Measurements from ENCODE around the gene ENG.

Gene ENG

DNA sequence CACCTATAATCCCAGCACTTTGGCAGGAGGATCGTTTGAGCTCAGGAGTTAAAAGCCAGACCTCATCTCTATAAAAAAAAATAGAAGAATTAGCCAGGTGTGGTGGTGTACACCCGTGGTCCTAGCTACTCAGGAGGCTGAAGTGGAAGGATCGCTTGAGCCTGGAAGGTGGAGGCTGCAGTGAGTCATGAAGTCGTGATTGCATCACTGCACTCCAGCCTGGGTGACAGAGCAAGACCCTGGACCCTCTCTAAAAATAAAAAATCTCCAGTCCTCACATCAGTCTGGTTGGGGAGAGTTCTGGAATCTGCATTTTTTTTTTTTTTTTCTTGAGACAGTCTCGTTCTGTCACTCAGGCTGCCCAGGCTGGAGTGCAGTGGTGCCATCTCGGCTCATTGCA is 42.4 kb downstream of the ENG start:
- DNase-seq: no peak

DNA sequence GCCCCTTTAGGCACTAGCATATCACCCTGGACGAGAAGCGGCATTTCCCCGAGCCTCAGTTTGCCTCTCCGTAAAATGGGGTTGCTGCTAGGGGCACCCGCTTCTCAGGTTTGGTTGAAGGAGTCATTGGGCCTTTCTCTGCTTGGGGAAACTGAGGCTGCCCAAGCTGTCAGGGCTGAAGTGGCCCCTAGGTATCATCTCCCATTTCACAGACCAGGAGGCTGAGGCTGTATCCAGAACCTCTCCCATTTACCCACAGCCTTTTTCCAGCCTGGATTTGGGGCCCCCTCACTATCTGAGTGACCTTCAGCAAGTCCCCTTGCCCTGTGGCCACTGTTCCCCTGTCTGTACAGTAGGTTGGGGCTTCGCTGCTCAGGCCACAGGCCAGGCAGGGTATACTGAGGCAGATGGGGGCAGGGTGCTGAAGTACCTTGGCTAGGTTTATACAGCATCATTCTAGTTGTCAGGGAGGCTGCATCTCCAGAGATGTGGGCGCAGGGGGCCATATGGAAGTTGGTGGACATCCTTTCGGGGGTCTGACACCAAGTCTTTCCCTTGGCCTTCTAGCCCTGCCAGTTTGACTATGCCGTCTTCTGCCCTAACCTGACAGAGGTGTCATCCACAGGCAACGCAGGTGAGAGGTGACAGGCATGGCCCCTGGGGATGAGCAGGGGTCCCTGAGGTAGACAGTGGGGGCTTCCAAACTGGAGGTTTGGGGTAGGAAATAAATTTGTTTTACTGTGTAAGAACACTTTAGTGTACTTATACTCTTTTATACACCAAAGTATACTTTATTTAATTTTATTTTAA is 43.9 kb downstream of the ENG start:
- no peak for DNase-seq

DNA sequence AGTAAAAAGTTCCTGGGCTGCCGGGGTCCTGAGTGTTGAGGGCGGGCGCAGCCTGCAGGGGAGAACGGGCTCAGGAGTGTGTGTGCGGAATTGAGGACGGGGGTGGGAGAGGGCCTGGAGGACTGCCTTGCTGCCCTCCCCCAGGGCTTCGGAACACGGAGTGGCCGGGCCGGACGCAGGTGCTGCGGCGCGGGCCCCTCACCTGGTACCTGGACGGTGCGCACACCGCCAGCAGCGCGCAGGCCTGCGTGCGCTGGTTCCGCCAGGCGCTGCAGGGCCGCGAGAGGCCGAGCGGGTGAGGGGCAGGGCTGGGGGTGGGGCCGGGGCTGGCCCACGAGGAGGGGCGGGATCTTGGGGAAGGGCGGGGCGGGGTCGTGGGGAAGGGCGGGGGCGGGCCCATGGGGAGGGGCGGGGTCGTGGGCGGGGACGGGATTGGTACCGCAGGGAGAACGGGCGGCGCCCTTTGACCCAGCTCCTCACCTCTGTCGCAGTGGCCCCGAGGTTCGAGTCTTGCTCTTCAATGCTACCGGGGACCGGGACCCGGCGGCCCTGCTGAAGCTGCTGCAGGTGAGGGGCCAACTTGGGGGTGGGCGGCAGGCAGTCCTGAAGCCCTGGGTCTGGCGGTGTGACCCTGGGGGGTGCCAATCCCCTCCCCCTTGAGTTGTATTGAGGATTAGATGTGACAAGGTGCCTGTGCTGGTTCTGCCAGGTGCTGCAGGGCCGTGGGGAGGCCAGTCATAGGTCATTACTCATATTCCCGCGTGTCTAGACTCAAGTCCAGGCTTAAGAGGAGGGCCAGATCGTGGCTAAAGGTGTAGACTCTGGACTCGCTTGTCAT is 44.7 kb downstream of the ENG start:
- no peak for DNase-seq

DNA sequence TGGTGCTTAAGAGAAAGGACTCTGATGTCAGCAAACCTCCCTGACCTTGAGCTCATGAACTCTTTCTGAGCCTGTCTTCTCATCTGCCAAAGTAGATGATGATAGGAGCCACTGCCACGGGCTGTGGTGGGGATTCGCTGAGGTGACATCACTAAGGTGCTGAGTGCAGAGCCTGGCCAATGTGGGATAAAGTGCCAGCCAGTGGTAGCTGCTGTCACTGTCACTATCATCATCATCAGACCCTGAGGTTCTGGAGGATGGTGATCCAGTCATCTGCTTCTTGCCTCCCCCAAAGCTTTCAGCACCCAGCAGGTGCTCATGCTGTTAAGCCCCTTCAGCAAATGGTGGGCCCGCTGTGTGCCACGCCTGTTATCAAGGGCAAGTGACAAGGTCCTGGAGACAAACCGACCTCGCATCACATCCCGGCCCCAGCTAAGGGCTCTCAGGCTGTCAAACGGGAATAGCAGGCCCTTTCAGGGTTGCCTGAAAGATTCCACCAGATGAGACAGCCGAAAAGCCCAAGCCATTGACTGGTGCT is 45.4 kb downstream of the ENG start:
- no peak for DNase-seq

DNA sequence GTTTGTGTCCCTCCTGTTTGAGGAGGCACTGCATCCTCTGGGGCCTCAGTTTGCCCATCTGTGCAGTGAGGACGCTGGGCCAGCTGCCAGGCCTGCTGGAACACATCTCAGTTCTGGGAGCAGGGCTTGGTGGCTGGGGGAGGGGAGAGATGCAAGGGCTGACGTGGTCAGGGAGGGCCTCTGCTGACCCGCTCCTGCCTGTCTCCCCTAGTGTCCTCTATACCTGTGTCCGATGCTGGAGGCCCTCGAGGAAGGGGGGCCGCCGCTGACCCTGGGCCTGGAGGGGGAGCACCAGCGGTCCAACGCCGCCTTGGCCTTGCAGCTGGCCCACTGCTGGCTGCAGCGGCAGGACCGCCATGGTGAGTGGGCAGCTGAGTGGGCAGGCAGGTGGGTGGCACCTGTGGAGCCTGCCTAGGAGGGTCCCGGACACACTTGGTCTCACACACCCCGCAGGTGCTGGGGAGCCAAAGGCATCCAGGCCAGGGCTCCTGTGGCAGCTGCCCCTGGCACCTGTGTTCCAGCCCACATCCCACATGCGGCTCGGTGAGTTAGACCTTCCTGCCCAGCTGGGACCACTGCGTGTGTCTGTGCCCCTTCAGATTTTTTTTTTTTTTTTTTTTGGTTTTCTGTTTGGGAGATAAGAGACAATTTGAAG is 46.0 kb downstream of the ENG start:
- DNase-seq: no peak

DNA sequence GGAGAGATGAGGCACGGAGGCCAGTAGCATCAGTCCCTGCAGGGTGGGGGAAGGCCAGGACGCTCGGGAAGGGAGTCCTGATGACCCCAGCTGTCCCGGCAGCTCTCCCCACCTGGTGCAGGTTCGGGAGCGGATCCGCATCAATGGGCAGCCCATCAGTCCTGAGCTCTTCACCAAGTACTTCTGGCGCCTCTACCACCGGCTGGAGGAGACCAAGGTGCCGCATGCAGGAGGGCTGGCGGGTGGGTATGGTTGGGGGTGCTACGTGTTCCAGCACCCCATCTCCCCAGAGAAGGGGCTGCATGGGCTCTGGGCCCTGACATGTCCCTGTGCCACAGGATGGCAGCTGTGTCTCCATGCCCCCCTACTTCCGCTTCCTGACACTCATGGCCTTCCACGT is 47.6 kb downstream of the ENG start:
- no peak for DNase-seq

DNA sequence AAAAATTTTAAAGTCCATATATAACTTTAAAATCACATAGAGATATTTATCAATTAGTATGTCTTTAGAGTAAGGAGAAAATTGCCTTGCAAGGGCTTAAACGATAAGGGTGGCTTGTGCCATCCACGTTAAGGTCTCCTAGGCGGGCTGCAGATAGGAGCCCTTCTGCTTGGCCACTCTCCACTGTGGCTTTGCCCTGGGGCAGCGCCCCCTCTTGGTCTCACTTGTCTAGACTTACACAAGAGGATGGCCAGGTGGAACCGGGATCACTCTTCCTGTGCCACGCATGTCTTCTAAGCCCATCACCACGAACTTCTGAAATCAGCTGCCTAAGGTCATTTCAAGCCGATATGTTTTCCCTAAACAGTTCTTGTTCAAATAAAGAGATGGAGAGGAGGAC is 48.8 kb downstream of the ENG start:
- DNase-seq: no peak

DNA sequence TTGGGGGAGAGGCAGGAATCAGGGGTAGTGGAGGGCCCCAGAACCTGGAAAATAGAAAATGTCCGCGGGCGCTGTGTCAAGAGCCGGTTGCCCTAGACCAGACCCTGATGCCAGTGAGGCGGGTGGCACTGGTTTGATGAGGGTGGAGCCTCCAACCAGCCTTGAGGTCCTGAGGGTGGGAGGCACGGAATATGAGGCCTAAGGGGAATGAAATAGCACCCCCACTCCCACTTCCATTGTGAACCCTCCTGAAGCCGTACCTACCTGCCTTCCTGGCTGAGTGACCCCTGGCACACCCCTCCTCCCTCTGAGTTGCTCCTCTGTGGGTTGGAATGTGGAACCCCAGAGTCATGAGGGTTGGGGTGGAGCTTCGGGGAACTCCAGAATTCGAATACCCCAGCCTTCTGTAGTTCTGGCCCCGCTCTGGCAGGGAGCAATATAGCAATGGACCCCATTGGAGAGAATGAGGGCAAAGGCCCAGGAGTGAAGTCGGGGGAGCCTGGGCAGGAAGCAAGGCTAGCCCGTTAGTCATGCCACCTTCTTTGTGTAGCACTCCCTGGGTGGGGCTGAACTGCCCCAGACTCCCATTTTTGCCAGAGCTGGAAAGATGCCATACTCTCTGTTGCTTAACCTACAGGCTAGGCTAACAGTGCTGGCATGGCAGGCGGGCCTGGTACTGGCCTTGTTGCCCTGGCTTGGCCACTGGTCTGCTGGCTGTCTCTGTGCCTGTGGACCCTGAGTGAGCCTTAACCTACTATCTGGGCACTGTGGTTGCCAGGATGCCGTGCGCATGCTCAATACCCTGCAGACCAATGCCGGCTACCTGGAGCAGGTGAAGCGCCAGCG is 50.7 kb downstream of the ENG start:
- DNase-seq: no peak

DNA sequence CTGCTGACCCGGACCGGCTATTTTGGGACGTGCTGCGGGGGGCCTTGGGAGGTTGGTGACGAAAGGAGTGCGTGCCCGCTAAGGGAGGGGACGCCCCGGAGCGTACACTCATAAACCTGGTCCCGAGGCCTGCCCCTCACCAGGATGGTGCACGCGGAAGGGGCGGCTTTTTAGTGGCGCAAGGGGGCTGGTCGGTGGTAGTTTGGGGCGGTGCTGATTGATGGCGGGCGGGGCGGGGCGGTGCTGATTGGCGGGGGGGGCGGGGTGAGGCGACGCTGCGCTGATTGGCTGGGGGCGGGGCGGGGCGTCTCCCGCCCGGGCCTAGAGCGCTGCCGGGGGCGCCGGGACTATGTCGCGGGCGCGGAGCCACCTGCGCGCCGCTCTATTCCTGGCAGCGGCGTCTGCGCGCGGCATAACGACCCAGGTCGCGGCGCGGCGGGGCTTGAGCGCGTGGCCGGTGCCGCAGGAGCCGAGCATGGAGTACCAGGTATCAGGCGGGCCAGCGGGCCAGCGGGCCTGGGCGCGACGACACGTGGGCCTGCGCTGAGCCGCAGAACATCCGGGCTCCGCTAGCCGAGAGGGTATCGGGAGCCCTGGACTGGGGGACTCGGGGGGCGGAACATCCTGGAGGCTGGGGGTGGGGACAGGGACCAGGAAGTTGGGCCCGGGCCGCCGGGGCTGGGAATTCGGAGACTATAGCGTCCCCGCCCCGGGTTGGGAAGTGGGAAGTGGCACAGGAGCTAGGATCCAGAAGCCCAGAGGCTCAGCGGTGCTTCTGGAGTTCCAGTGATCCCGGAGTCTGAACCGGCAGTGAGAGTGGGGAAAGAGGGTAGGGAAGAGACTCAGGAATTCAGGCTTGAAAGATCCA is 51.6 kb downstream of the ENG start, which contains the start of gene FPGS:
Gene FPGS (plus strand): TSS at position 307 of the 868 bp plus-strand sequence. CDS start 43 bp downstream, at position 350.
- peak; percentile 48 for DNase-seq

DNA sequence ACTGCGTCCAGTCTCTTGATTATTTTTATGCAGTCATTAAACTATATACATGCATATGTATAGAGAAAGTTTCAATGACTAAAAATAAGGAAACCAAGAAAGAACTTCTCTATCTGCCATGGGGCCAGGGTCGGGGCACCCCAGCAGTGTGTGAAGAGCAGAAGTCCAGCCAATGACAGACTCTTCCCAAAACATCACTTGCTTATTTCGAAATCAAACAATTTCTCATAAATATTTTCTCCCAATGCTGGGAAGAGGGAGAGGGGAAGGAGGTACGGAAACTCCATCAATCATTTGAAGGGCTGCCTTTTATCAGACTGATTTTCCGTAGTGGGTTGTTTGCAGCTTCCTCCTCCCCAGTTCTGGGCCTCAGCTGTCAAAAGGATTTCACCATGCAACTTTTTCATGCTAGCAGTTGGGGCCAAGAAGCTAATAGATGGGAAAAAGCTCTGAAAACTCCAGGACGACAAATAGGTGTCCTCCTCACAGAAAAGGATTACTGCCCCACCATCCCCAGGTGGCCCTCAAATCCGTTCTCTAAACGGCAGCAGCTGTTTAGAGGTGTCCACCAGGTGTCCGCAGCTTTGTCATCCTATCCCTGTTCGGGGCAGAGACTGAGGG is 52.4 kb downstream of the ENG start:
- no peak for DNase-seq

DNA sequence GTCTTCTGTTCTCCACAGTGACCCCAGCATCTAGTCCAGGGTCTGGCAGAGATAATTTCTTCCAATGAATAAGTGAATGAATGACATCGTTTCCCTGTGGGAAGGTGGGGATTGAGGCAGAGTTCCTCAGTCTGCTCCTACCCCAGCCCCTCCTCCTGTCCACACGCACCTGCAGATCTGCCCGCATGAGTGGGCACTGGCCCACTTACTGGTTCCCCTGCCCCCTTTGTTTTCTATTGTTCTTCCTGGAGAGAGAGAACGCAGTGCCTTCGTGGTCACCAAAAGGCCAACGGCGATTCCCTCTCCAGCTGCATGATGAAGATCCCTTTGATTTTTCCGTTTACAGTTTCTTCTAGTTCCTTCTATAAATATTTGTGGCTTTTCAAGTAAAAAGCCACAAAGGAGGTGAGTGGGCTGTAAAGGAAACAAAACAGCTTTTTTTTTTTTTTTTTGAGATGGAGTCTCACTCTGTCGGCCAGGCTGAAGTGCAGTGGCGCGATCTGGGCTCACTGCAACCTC is 57.5 kb downstream of the ENG start:
- DNase-seq: no peak

DNA sequence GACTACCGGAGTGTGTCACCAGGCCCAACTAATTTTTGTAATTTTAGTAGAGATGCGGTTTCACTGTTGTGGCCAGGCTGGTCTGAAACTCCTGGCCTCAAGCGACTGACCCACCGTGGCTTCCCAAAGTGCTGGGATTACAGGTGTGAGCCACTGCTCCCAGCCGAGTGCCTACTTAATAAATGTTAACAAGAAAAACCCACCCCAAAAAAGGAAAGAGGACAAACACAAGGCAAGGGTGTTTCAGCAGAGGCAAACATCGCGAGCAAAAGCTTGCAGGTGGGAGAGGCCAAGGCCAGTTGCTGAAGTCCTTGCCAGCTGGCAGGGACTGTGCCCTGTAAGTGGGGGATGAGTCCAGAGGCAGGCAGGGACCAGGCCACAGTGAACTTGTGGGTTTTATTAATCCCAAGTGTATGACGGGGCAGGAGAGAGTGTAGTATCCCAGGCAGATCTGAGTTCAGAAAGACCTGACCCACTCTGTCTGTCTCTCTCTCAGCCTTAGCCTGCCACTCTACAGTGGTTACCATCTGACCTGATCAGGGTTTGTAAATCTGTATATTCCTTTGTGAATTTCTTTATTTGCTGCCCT is 58.1 kb downstream of the ENG start:
- no peak for DNase-seq

DNA sequence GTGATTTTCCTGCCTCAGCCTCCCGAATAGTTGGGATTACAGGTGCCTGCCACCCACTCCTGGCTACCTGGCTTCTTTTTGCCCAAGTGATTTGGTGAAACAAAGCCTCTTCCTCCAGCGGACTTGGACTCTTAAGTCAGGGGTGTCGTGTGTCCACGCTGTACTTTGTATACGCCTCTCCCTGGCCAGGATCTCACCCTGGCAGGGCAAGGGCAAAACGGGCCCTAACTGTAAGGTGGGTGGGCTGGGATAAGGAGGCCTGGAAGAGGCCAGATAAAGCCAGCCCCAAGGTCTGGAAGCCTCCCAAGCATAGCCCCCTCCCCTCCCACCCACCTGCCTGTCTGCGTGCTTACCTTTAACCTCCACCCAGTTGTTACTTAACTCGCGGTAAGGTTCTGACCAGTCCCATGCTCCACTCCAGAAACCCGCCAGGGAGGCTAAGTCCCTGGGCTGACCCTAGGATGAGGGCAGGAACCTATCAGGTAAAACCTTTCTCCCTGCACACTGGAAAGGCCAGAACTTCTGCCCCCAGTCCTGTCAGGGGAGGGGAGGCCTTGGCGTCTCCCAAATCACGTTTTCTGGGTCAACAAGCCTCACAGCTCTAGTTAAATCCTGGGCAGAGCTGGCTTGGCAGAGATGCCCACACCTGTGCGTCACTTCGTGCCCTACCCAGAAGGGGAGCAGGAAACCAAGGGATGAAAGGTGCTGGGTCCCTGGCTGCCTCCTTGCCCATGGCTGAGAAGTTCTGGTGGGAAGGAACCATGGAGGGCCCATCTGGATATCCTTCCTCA is 60.3 kb downstream of the ENG start:
- no peak for DNase-seq

DNA sequence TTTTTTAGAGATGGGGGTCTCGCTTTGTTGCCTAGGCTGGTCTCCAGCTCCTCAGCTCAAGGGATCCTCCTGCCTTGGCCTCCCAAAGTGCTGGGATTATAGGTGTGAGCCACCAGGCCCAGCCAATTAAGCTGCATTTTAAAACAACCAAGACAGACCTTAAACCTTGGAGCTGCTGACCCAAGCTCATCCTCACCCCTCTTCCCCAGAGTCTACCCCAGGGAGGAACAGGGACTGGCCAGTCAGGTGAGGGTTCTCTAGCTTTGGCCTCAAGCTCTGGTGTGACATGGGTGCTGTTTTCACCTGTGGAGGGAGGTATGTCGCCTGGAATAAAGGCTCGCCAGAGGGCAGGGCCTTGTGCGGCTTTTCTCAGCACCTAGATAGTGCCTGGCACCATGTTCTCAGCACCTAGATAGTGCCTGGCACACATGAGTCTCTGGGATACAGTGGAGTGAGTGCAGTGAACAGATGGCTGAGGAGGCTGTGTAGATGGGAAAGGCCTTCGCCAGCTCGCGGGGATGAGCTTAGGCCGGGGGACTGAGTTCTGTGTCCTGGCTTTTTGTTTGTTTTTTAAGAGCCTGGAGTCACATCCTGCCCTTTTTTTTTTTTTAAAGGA is 61.3 kb downstream of the ENG start:
- no peak for DNase-seq

DNA sequence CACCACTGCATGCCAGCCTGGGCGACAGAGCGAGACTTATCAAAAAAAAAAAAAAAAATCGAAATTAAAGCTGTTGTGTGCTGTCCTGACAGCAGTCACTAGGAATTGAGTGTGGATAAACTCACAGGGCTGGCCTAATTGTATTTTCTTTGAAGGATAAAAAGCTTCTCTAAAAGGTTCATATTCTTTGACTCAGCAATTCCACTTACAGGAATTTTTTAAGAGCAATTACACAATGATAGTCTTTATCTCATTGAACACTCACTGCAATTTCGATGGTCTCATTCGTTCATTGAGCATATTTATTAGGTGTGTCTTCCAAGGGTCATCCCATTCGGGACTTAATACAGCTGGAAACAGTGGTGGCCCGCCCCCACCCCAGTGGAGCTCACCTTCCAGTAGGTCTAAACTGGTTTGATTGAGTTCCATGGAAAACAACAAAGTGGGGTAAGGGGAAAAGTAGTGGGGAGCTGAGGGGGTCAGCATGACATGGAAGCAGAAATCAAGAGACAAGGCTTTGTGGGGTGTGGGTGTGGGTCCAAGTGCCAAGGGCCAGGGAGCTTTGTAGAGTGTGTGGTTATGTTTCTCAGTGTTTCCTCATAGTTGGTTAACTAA is 61.9 kb downstream of the ENG start:
- no peak for DNase-seq

DNA sequence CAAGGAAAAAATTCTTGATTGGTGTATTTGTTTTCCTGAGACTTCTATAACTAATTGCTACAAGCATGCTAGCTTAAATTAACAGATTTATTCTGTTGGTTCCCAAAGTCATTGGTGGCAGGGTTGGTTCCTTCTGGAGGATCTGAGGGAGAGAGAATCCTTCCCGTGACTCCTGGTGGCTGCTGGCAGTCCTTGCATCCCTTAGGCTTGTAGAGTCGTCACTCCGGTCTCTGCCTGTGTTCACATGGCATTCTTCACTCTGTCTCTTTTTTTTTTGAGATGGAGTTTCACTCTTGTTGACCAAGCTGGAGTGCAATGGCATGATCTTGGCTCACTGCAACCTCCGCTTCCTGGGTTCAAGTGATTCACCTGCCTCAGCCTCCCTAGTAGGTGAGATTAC is 63.4 kb downstream of the ENG start:
- DNase-seq: no peak

DNA sequence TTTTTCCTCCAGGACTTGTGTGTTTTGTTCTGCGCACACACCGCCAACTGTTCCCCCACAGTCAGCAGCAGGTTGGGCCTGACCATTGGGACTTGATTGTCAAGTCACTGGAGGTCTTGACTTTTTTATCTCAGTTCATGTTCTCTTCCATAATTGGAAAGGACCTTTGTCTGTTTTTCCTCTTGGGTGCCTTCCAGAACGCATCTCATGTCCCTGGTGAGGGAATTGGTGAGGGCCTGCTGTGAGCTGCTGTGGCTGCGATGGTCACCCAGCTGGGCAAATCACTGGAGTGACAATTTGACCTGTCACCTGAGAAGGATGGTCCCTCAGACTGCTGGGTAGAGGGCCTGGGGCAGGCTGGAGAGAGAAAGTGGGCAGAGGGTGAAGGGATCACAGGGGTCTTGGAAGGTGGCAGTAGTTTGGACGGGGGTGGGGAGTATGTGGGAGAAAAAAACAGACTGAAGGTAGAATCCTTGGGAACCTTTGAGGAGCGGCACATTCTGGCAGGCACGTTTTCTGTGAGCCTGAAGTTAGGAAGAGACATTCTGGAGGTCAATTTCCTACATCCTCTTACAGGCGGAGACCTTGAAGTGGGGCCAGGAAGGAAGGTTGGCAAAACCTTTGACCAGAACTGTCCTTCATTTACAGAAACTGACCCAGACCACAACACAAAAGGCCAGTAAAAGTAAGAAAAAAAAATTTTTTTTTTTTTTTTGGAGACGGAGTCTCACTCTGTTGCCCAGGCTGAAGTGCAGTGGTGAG is 64.2 kb downstream of the ENG start:
- DNase-seq: no peak

DNA sequence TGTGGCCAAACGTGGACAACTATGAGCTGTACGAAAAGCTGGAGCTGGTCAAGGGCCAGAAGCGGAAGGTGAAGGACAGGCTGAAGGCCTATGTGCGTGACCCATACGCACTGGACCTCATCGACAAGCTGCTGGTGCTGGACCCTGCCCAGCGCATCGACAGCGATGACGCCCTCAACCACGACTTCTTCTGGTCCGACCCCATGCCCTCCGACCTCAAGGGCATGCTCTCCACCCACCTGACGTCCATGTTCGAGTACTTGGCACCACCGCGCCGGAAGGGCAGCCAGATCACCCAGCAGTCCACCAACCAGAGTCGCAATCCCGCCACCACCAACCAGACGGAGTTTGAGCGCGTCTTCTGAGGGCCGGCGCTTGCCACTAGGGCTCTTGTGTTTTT is 65.3 kb downstream of the ENG start:
- no peak for DNase-seq

All from NCI-H446 treated with DMSO at 0.1 percent for 48 hours (cell line).